Transverse colon (tissue), 4 donors: ENCODE results near the gene ENAH. TPM values are rescaled to one million over a fixed set of nuclear protein-coding genes. Genes with fewer than 3 reads are reported as not detected.

Experiments used
- DNase-seq: peaks from one replicate; pipeline ENCODE4 v3.0.0-alpha.2; 2019
- H3K27ac ChIP-seq, 4 donors: fragments of 200-600 bp; sonication (generic); 2 replicates each; pipeline ENCODE4 v1.5.1; 2016 to 2018; ENCODE audit warnings: inconsistent platforms in 4 of 4
- H3K27me3 ChIP-seq: fragments of 200-600 bp; sonication (generic); 2 replicates; pipeline ENCODE4 v1.5.1; 2017; ENCODE audit warnings: inconsistent platforms
- H3K36me3 ChIP-seq, 4 donors: fragments of 200-600 bp; sonication (generic); 2 replicates each; pipeline ENCODE4 v1.5.1; 2017 to 2019; ENCODE audit warnings: inconsistent platforms in 4 of 4
- H3K4me1 ChIP-seq, 4 donors: fragments of 200-600 bp; sonication (generic); 2 replicates each; pipeline ENCODE4 v1.5.1; 2017 to 2020; ENCODE audit warnings: inconsistent platforms in 4 of 4
- H3K4me3 ChIP-seq, 4 donors: fragments of 200-600 bp; sonication (generic); 1 replicate in 1 of 4; 2 replicates in 3 of 4; pipeline versions ENCODE4 v1.5.1 to v1.6.1; 2017 to 2019; ENCODE audit warnings: inconsistent platforms in 4 of 4
- H3K9me3 ChIP-seq, 2 donors: fragments of 200-600 bp; sonication (generic); 2 replicates each; pipeline ENCODE4 v1.5.1; 2017 to 2019; ENCODE audit warnings: inconsistent platforms in 2 of 2
- CTCF ChIP-seq, 5 experiments: fragments of 200-600 bp in 3 of 5; fragments of 450-650 bp in 2 of 5; sonication (generic) in 3 of 5; IDR thresholded peaks; 1 replicate in 2 of 5; 2 replicates in 3 of 5; pipeline ENCODE4 v1.5.1; 2016 to 2017; ENCODE audit warnings: antibody characterized with exemption in 5 of 5, inconsistent platforms in 3 of 5, mild to moderate bottlenecking in 2 of 5, moderate library complexity in 1 of 5
- EP300 ChIP-seq: sonication (generic); formaldehyde crosslinking; IDR thresholded peaks from one replicate; pipeline ENCODE4 v1.6.1; 2017; ENCODE audit warnings: antibody characterized with exemption, low read depth
- POLR2A ChIP-seq: fragments of 450-650 bp; IDR thresholded peaks from one replicate; pipeline ENCODE4 v1.6.1; 2016; ENCODE audit warnings: antibody characterized with exemption, mild to moderate bottlenecking, moderate library complexity
- POLR2AphosphoS5 ChIP-seq, 3 donors: sonication (generic); formaldehyde crosslinking; IDR thresholded peaks; one replicate each; pipeline ENCODE4 v1.6.1; 2016; ENCODE audit warnings: antibody characterized with exemption in 3 of 3
- WGBS, 2 donors: methylation state at CpG; one replicate each; pipeline ENCODE4 v1.1.5; 2018; ENCODE audit warnings: low coverage in 1 of 2; 5-methylcytosine and 5-hydroxymethylcytosine counted together
- in situ Hi-C, 4 donors: fragments of 200-750 bp; cut with MboI; loops; one replicate each; pipeline versions ENCODE4 v1.15.0 to v1.15.1; 2017; ENCODE audit warnings: low sequenced_read_pairs in 3 of 4, low pct_ligation_motif_present in 1 of 4, low pct_unique_long_range_greater_than_20kb in 1 of 4
- intact Hi-C: fragments of 100-400 bp; cut with DNase I; formaldehyde crosslinking; loops from one replicate; pipeline ENCODE4 v1.15.1; 2023; ENCODE audit warnings: low total_unique reads
- total RNA-seq, 4 donors: library from RNA; depleted of rRNA; stranded (reverse); fragments of >200 nt; gene quantifications; one replicate each; pipeline ENCODE4 v1.1.0, GENCODE V29; 2016

ENAH gene
- total RNA-seq, 4 donors from 2014 or later: 14.7 to 140 (median 33.9) TPM

DNA sequence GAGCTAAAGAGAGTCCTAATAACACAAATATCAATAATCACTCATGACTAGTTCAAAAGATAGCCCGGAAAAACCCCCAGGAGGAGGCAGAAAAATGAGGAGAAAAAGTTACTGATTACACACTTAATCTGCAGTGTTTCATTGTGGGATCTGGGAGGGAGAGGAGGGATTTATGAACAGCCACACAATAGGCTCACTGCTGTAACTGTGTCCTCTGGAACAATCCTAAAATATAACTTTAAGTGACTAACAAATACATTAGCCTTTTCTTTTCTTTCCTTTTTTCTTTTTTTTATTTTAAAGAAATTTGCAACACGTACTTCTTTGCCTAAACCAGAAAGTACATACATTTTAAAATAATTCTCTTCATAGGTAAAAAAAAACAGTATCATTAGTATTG is 118.8 kb downstream of the ENAH start:
- H3K36me3 ChIP-seq: no peaks in the 10 kb centered on the region
- in situ Hi-C loops (no loop called here), intact Hi-C loops (no loop called here)
- H3K4me1 ChIP-seq: peaks cover 6 to 29% (median 20%) of the 10 kb centered on the region in 4 donors
- H3K9me3 ChIP-seq: no peaks in the 10 kb centered on the region
- WGBS, 2 donors: 61 to 70% methylated on average over 1 to 2 of the region's 2 CpGs
- DNase-seq: no peak
- no peaks in the 10 kb centered on the region for H3K27me3 ChIP-seq
- TF ChIP-seq POLR2A (no peak), CTCF (IDR thresholded peaks at IDR 0.05) (no peak), POLR2AphosphoS5 (IDR thresholded peaks at IDR 0.05) (no peak), EP300 (no peak)
- H3K27ac ChIP-seq: no peak overlapping the region
- no peak overlapping the region for H3K4me3 ChIP-seq

GRCh38 chr1:225533238-225533637 is 119.7 kb downstream of the ENAH start:
- no peak overlapping the region for H3K4me3 ChIP-seq
- H3K4me1 ChIP-seq: peaks cover 6 to 29% (median 20%) of the 10 kb centered on the region in 4 donors
- in situ Hi-C loops: no loop called here
- H3K36me3 ChIP-seq: no peaks in the 10 kb centered on the region
- intact Hi-C loops: no loop called here
- no peak for TF ChIP-seq POLR2AphosphoS5 (IDR thresholded peaks at IDR 0.05)
- no peak for TF ChIP-seq CTCF (IDR thresholded peaks at IDR 0.05)
- TF ChIP-seq POLR2A: no peak
- no peak for TF ChIP-seq EP300
- no peak for DNase-seq
- 33 to 39% methylated on average over 1 of the region's 1 CpG for WGBS, 2 donors
- no peaks in the 10 kb centered on the region for H3K27me3 ChIP-seq
- H3K27ac ChIP-seq: peak overlapping the region; percentile 14 to 40 (median 22)
- H3K9me3 ChIP-seq: no peaks in the 10 kb centered on the region

GRCh38 chr1:225532240-225532944 is 120.5 kb downstream of the ENAH start:
- no peak for TF ChIP-seq EP300
- no peak for TF ChIP-seq POLR2AphosphoS5 (IDR thresholded peaks at IDR 0.05)
- no peak for TF ChIP-seq POLR2A
- no peak for TF ChIP-seq CTCF (IDR thresholded peaks at IDR 0.05)
- Histone ChIP-seq H3K27ac (peak overlapping the region in 1 of 4 donors; percentile 17), H3K36me3 (no peaks in the 10 kb centered on the region), H3K27me3 (no peaks in the 10 kb centered on the region), H3K9me3 (no peaks in the 10 kb centered on the region), H3K4me3 (no peak overlapping the region), H3K4me1 (peaks cover 6 to 37% (median 22%) of the 10 kb centered on the region in 4 donors)
- intact Hi-C loops (no loop called here), in situ Hi-C loops (no loop called here)
- 81 to 85% methylated on average over 2 of the region's 2 CpGs for WGBS, 2 donors
- no peak for DNase-seq

GRCh38 chr1:225529726-225530125 is 123.2 kb downstream of the ENAH start:
- intact Hi-C loops (no loop called here), in situ Hi-C loops (no loop called here)
- H3K4me3 ChIP-seq: no peak overlapping the region
- no peaks in the 10 kb centered on the region for H3K27me3 ChIP-seq
- no peak for DNase-seq
- TF ChIP-seq POLR2A (no peak), CTCF (IDR thresholded peaks at IDR 0.05) (no peak), POLR2AphosphoS5 (IDR thresholded peaks at IDR 0.05) (no peak), EP300 (no peak)
- no peaks in the 10 kb centered on the region for H3K9me3 ChIP-seq
- 83 to 94% methylated on average over 3 to 4 of the region's 4 CpGs for WGBS, 2 donors
- H3K4me1 ChIP-seq: peaks cover 6 to 43% (median 26%) of the 10 kb centered on the region in 4 donors
- H3K36me3 ChIP-seq: no peaks in the 10 kb centered on the region
- no peak overlapping the region for H3K27ac ChIP-seq
